Myocyte (in vitro differentiated cells): ENCODE results near the gene SYCP1. TPM values are rescaled to one million over a fixed set of nuclear protein-coding genes. Genes with fewer than 3 reads are reported as not detected.

ENCODE experiments used
- total RNA-seq: library from RNA; depleted of rRNA; stranded (reverse); fragments of >200 nt; gene quantifications from 2 replicates; pipeline ENCODE4 v1.2.3, GENCODE V29; 2014

The SYCP1 gene
- total RNA-seq, 1 donor from 2014 or later: not detected

Other genes starting within 250 kb of the SYCP1 start
- 11.3 and 17.1 TPM in 2 replicates for gene DENND2C, start 184.8 kb upstream of the SYCP1 start, total RNA-seq
- 8.1 and 13.6 TPM in 2 replicates for gene AMPD1, start 159.3 kb upstream of the SYCP1 start, total RNA-seq
- gene NRAS, start 138.1 kb upstream of the SYCP1 start, total RNA-seq: 57.6 and 70.7 TPM in 2 replicates
- gene CSDE1, start 96.9 kb upstream of the SYCP1 start, total RNA-seq: 1,775 and 1,819 TPM in 2 replicates
- gene SIKE1, start 74.2 kb upstream of the SYCP1 start, total RNA-seq: 26.7 and 43.4 TPM in 2 replicates
- not detected in 2 replicates for gene TSHB, start 175.0 kb downstream of the SYCP1 start, total RNA-seq
- 0.51 and 0.88 TPM in 2 replicates for gene TSPAN2, start 234.6 kb downstream of the SYCP1 start, total RNA-seq